Mononuclear cell (primary cell): ENCODE data around the gene FIGNL2. TPM values are rescaled to one million over a fixed set of nuclear protein-coding genes. Genes with fewer than 3 reads are reported as not detected.
"Not testable (repeated sequence)": the region's sequence is repeated elsewhere in the genome, so short reads cannot be mapped to it uniquely, and the experiment has no call there.

ENCODE experiments used
- H3K27me3 ChIP-seq: 2 replicates; pipeline ENCODE4 v1.6.0; 2011; ENCODE audit warnings: low read length, control low read depth; ENCODE audit not compliant: insufficient read depth
- H3K4me1 ChIP-seq: 2 replicates; pipeline ENCODE4 v1.5.1; 2011; ENCODE audit warnings: mild to moderate bottlenecking, low read length, control low read depth; ENCODE audit not compliant: insufficient read depth
- H3K4me3 ChIP-seq: 2 replicates; pipeline ENCODE4 v1.5.1; 2011; ENCODE audit warnings: mild to moderate bottlenecking, low read length, moderate library complexity
- H3K9me3 ChIP-seq: 2 replicates; pipeline ENCODE4 v1.5.1; 2011; ENCODE audit warnings: low read depth, mild to moderate bottlenecking, control low read depth, low read length
- total RNA-seq: library from RNA; depleted of rRNA; stranded (reverse); fragments of >200 nt; gene quantifications from one replicate; pipeline ENCODE4 v1.2.3, GENCODE V29; 2012

Gene FIGNL2
- total RNA-seq, 1 donor, result 0.31 TPM

DNA sequence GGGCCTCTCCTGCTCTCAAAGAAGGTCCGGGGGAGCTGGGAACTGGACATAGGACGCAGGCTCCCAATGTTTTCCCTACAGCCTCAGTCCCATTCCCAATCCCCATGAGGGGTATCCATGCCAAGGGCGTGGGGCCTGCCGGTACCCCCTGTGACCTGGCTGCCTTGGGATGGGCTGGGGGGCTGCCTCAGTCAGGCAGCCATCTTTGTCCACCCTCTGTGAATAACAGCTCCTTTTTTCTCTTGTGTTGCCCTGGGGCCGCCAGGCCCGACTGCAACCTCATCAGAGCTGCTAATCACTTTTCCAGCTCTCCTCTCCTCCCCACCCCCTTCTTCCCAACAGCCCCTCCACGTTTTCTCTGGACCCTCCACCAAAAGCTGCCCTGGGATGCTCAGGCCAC lies 11.2 kb downstream of the FIGNL2 start:
- no peaks in the 10 kb centered on the region for H3K9me3 ChIP-seq
- H3K4me1 ChIP-seq, result peaks cover 33% of the 10 kb centered on the region
- no peaks in the 10 kb centered on the region for H3K27me3 ChIP-seq
- H3K4me3 ChIP-seq, result no peak overlapping the region

DNA sequence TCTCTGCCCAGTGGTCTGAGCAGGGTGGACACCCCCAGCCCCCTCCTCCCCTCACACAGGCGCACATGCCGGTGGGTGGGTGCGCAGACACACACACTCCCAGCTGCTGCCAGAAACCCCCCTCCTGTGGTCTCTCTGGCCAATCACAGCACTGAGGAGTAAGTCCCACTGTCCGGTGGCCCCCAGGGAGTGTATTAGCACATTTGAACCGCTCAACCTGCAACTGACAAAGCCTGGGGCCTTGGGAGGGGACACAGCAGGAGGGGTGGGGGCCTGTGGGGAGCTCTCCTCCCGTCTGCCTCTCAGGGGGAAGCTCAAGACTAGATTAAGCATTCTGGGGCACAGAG lies 11.7 kb downstream of the FIGNL2 start:
- Histone ChIP-seq H3K27me3 (no peaks in the 10 kb centered on the region), H3K9me3 (no peaks in the 10 kb centered on the region), H3K4me3 (no peak overlapping the region), H3K4me1 (peaks cover 38% of the 10 kb centered on the region)

DNA sequence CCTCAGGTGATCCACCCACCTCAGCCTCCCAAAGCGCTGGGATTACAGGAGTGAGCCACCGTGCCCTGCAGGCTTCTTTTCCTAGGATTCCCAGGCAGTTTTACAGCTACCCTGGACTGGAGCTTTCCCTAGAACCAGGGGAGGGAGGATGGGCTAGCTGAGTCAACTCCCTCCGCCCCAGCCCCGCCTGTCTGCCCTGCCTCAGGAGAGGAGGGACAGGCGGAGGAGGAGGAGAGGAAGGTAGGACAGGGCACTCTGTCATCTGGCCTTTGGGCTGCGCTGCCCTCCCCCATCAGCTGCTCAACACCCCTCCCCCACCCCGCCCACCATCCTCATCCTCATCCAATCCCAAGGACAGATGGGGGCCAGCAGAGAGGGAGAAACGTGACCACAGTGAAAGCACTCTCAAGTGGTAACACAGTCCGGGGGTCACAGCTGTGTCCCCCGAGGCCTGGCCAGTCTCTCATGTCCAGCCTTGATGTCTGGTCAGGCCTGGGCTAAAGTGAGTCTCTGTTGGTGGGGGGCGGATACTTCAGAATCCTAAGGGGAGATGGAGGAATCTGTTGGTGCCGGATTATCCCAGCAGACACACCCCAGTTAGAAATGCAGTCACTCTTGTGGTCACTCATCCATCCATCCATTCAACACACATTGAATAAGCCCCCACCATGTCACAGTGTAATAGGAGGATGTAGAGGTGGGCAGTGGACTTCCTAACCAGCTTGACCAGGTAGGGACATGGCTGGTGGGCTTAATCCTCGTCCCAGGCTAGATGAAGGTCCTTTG lies 12.3 kb downstream of the FIGNL2 start:
- Histone ChIP-seq H3K9me3 (no peaks in the 10 kb centered on the region), H3K4me1 (peaks cover 44% of the 10 kb centered on the region), H3K27me3 (no peaks in the 10 kb centered on the region), H3K4me3 (no peak overlapping the region)

DNA sequence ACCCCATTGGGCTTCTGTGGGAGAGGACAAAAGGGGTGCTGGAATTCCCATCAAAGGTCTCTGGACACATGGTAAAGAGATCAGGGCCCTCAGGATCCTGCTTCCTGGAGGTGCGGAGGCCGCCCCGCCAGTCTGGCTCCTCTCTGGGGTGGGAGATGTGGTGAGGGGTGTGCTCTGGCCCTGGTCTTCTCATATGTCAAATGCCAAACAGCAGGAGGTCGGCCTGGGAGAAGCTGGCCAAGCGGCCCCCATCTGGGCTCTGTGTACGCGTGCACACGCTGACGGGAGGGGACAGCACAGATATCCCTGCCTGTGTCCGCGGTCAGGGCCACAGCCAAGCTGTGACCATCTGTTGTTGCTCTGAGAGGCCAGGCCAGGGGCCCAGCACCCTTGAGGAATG lies 14.1 kb downstream of the FIGNL2 start:
- H3K27me3 ChIP-seq, result no peaks in the 10 kb centered on the region
- no peak overlapping the region for H3K4me3 ChIP-seq
- peaks cover 44% of the 10 kb centered on the region for H3K4me1 ChIP-seq

DNA sequence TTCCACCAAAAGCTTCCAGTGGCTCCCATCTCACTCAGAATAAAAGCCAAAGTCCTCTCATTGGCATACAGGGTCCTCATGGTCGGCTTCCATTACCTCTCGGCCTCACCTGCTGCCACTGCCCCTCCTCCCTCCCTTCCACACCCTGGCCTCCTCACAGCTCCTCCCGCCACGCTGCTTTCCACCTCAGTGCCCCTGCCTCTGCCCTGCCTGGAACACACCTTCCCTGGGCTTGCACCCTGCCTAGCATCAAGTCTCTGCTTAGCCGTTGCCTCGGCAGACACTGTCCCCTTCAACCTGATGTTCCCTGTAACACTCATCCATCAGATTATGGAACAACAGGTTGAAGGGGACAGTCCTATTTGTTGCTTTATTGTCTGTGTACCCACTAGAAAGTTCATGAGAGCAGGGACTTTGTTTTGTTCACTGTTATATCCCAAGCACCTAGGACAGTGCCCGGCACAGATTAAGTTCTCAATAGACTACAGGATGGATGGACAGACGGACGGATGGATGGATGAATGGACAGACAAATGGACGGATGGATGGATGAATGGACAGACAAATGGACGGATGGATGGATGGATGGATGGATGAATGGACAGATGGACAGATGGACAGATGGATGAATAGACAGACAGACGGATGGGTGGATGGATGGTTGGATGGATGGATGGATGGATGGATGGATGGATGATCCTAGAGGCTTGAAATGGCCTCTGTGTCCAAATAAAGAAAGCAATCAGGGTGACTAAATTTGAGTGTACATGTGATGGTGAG lies 14.9 kb downstream of the FIGNL2 start:
- H3K4me1 ChIP-seq, result peaks cover 51% of the 10 kb centered on the region
- no peaks in the 10 kb centered on the region for H3K27me3 ChIP-seq
- H3K4me3 ChIP-seq, result no peak overlapping the region
- H3K9me3 ChIP-seq, result no peaks in the 10 kb centered on the region

More for the DNA sequence above, 14.1 kb downstream of the FIGNL2 start:
- H3K9me3 ChIP-seq, result no peaks in the 10 kb centered on the region

DNA sequence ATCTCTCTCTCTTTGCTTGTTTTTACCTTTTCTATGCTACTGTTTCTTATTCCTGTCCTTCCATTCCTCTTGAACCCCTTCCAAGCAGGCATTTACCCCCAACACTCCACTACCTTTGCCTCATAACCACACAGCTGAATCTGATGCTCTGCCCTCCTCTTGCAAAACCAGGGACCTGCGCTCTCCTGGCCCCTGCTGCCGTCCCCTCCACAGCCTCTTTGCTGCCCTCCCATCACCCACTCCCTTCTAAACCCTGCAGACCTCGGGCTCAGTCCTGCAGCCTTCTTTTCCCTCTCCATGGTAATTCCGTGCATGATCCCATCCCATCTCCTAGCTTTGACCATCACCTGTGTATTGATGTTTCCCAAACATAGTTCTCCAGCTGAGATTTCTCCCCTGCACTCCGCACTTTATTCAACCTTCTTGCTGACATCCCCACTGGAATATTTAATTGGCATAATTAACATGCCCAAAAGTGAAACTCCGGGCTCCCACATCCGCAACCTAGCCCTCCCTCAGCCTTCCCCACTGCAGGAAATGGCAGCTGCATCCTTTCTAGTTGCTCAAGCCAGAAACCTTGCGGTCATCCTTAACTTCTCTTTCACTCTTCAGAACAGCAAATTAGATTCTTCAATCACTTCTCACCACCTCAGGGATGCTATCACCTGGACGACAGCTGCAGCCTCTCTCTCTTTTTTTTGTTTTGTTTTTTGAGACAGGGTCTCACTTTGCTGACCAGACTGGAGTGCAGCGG lies 16.0 kb downstream of the FIGNL2 start:
- H3K4me1 ChIP-seq, result peaks cover 62% of the 10 kb centered on the region
- H3K9me3 ChIP-seq, result no peaks in the 10 kb centered on the region
- H3K4me3 ChIP-seq, result no peak overlapping the region
- no peaks in the 10 kb centered on the region for H3K27me3 ChIP-seq

DNA sequence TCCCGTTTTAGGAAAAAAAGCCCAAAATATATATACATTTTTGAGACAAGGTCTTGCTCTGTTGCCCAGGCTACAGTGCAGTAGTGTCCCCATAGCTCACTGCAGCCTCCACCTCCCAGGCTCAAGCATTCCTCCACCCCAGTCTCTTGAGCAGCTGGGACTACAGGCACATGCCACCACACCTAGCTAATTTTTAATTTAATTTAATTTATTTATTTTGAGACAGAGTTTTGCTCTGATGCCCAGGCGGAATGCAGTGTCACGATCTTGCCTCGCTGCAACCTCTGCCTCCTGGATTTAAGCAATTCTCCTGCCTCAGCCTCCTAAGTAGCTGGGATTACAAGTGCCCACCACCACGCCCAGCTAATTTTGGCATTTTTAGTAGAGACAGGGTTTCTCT lies 16.7 kb downstream of the FIGNL2 start:
- not testable (repeated sequence) for H3K27me3 ChIP-seq

DNA sequence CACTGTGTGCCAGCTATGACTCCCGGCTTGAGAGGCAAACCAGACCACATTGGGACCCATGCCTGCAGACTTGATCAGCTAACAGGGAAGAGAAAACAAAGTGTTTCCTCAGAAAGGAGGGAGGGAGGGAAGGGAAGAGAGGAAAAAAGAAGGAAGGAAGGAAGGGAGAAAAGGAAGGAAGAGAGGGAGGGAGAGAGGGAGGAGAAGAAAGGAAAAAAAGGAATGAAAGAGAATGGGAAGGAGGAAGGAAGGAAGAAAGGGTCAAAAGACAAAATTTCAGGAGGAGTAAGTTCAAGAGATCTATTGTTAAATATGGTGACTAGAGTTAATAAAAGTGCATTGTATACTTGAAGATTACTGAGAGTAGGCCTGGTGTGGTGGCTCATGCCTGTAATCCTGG lies 18.9 kb downstream of the FIGNL2 start:
- no peaks in the 10 kb centered on the region for H3K27me3 ChIP-seq
- H3K4me3 ChIP-seq, result no peak overlapping the region
- H3K9me3 ChIP-seq, result no peaks in the 10 kb centered on the region
- peaks cover 72% of the 10 kb centered on the region for H3K4me1 ChIP-seq

More for the DNA sequence above, 16.7 kb downstream of the FIGNL2 start:
- peaks cover 69% of the 10 kb centered on the region for H3K4me1 ChIP-seq
- H3K9me3 ChIP-seq, H3K4me3 ChIP-seq: not testable (repeated sequence)

DNA sequence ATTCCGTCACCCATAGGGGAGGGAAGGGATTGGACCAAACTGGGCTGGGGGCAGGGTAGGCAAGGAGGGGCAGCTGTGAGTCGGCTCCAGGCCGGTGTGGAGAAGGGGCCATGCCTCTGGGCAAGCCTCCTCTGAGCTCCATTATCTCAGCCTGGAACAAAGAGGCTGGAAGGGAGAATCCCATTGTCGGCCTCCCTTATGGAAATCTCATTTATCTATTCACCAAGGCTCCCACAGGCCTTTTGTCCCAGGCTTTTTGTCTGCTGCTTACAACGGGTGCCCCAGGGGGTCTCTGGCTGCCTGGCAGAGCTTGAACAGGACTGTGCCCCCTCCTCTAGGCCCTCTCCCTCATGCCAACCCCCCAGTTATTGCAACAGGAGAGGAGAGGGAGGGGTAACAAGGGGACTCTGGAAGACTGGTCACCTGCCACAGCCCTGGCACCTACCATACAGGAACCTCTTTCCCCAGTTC lies 19.5 kb downstream of the FIGNL2 start:
- H3K27me3 ChIP-seq, result no peaks in the 10 kb centered on the region
- no peaks in the 10 kb centered on the region for H3K9me3 ChIP-seq
- no peak overlapping the region for H3K4me3 ChIP-seq
- H3K4me1 ChIP-seq, result peaks cover 66% of the 10 kb centered on the region

DNA sequence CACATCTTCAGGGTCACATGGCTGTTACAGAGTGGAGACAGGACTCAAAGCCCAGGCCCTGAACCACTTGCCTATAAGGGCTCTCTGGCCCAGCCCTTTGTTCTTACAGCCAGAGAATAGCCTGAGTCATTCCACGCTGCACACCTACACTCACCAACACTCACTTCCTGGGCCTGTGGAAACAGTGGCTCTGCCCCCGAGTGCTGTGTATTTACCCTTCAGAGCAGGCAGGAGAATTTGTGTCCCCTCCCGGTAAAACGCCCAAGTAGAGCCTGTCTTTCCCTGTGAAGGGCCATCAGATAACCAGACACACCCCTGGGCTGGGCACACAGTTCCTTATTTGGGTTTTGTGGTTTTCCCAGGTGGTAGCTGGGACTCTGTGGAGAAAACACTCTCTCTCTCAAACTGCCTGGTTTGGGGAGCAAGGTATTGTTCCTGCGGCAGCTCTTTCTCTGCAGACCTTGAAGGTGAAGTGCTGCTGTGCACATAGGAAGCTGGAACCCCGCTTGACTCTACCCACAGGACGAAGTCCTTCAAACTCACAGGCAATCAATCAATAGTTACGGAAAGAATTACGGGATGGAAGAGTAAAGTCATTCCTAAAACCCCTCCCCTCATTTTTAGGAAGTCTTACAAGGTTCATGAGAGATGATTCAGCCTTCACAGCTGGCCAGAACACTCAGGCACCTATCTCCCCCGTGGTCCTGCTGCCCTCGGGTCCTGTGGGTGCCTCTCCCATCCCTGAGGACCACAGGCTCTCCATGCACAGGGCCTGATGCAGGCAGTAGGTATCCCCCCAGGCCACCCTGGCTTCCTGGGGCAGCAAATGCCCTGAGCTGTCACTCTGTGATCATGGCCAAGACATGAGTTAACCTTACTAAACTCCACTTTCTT lies 20.3 kb downstream of the FIGNL2 start:
- no peaks in the 10 kb centered on the region for H3K27me3 ChIP-seq
- no peaks in the 10 kb centered on the region for H3K9me3 ChIP-seq
- H3K4me1 ChIP-seq, result peaks cover 59% of the 10 kb centered on the region
- no peak overlapping the region for H3K4me3 ChIP-seq

DNA sequence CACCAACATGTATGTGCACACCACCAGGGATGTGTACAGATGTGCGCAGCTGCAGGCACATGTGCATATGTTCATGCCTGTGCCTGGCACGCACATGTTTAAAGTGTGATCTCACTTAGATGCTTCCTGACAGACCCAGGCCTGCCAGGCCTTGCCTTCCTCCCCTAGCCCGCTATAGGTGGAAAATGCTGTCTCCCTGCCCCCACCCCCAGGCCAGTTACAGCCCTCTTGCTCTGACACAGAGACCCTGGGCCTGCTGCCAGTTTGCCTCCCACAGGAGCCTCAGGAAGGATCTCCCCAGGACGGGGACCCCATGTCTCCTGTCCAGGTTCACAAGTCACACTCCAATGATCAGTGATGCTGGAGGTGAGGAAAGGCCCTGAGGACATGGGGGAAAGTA lies 21.6 kb downstream of the FIGNL2 start:
- no peak overlapping the region for H3K4me3 ChIP-seq
- H3K9me3 ChIP-seq, result no peaks in the 10 kb centered on the region
- H3K27me3 ChIP-seq, result no peaks in the 10 kb centered on the region
- peaks cover 52% of the 10 kb centered on the region for H3K4me1 ChIP-seq

DNA sequence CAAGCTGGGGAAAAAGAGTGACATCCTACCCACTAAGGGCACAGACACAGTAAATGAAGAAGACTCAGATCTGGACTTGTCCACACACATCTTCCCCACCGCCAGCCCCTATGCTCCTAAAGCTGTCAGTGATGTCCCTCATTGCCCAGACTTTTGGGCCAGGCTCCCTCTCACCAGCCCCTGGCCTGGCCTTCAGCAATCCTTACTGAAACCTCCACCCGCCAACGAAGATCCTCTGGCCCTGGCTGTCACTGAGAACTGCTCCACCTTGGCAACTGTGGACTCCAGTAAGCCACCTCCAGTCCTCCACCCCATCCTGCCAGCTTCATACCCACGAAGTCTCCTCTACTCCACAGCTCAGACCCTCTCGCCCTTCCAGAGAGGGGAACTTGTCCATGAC lies 23.3 kb downstream of the FIGNL2 start:
- H3K4me3 ChIP-seq, result no peak overlapping the region
- no peaks in the 10 kb centered on the region for H3K9me3 ChIP-seq
- no peaks in the 10 kb centered on the region for H3K27me3 ChIP-seq
- H3K4me1 ChIP-seq, result peaks cover 49% of the 10 kb centered on the region

DNA sequence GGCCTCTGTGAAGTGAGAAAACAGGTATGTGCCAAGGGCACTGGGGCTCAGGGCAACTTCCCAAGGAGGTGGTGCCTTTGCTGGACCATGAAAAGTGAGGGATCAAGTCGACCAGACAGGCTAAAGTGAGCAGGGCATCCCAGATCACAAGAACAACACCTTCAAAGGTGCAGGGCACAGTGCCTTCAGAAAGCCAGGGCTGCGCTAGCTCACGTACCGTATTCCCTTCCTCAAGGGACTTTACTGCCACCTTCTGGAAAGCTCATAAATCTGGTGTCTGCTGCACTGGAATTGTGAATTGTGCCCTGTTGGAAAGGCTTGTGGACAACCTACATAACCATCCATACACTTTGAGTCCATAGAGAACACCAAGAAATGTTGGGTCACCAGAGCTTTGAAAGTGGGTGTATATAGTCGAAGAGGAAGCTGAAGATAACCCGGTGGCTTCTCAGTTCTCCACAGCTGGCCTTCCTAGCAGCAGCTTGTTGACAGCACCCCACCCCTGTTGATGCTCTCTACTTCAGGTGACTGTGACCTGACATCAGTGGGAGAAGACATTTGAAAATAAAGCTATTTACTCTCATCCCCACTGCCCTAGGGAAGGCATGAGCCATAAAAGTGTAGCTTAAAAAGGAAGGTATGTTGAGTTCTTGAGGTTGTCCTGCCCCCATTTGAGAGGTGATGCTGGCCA lies 24.5 kb downstream of the FIGNL2 start:
- H3K27me3 ChIP-seq, result no peaks in the 10 kb centered on the region
- H3K4me1 ChIP-seq, result peaks cover 49% of the 10 kb centered on the region
- no peak overlapping the region for H3K4me3 ChIP-seq
- H3K9me3 ChIP-seq, result no peaks in the 10 kb centered on the region

DNA sequence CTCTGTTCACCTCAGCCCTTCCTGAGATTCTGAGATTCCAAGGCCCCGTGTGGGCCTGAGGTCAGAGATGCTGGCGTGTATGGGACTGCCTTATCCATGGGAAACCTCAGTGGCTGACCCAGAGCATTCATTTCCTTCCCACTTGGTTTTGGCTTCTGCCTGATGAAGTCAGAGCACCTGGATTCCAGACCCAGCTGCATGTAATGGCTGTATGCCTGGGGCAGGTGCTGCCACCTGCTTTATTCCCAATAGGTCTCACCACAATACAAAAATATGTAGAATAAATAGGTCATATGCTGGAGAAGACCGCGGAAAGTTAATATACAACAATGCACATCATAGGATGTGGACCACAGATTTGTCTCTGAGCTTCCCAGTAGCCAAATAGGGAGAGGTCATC lies 25.6 kb downstream of the FIGNL2 start:
- Histone ChIP-seq H3K9me3 (no peaks in the 10 kb centered on the region), H3K4me3 (no peak overlapping the region), H3K27me3 (no peaks in the 10 kb centered on the region), H3K4me1 (peaks cover 40% of the 10 kb centered on the region)
